IPS-18a (cell line): ENCODE measurements around the gene NOBOX.

ENCODE experiments used
- H3K27ac ChIP-seq: one replicate; pipeline ENCODE4 v1.5.1; 2013; ENCODE audit warnings: low read length
- H3K27me3 ChIP-seq: one replicate; pipeline ENCODE4 v1.6.1; 2013; ENCODE audit warnings: mild to moderate bottlenecking, low read length; ENCODE audit not compliant: control insufficient read depth, insufficient read depth
- H3K36me3 ChIP-seq: one replicate; pipeline ENCODE4 v1.6.1; 2013; ENCODE audit warnings: low read depth, low read length; ENCODE audit not compliant: control insufficient read depth
- H3K4me1 ChIP-seq: one replicate; pipeline ENCODE4 v1.6.1; 2013; ENCODE audit warnings: low read depth, low read length; ENCODE audit not compliant: control insufficient read depth
- H3K4me3 ChIP-seq: one replicate; pipeline ENCODE4 v1.5.1; 2013; ENCODE audit warnings: low read length
- H3K9ac ChIP-seq: one replicate; pipeline ENCODE4 v1.6.1; 2013; ENCODE audit warnings: mild to moderate bottlenecking, low read length, moderate library complexity
- H3K9me3 ChIP-seq: one replicate; pipeline ENCODE4 v1.6.1; 2013; ENCODE audit warnings: low read depth, low read length; ENCODE audit not compliant: control insufficient read depth

The NOBOX gene

DNA sequence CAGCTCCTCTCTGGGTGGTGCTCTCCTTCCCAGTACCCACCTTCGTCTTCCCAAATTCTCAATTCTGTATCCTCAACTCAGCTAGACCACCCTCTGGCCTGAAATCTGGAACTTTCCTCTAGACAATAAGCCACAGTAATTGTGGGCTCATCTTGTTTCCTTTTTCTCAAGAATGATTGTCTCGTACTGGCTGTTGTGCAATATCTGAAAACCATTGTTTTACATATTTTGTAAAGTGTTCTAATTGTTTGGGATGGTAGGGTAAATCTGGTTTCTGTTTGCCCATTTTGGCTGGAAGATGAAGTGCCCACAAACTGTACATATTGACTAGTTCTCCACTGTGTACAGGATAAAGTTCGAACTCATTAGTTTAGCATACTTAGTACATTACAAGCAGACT is 11.3 kb upstream of the NOBOX start:
- no peaks in the 10 kb centered on the region for H3K9me3 ChIP-seq
- H3K36me3 ChIP-seq, result no peaks in the 10 kb centered on the region
- no peak overlapping the region for H3K27ac ChIP-seq
- no peaks in the 10 kb centered on the region for H3K4me1 ChIP-seq
- no peaks in the 10 kb centered on the region for H3K27me3 ChIP-seq
- H3K4me3 ChIP-seq, result no peak overlapping the region
- no peak overlapping the region for H3K9ac ChIP-seq

DNA sequence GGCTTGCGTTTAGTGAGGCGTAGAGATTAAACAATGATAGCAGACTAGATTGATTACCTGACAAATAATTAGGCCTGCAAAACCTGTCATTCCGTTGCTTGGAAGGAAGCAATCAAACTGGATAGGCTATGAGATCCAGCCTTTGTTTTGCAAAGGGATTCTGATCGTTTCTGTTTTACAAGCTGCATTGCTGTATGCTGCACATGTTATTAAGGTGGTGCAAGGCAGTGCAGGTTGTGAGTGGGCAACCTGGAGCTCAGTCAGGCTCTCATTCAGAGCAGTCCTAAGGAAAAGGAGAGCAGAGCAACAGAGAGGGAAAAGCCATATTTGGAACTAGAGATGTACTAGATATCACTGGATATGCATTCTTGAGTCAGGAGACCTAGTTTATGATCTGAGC is 6.9 kb upstream of the NOBOX start:
- H3K4me1 ChIP-seq, result no peaks in the 10 kb centered on the region
- H3K36me3 ChIP-seq, result no peaks in the 10 kb centered on the region
- H3K9ac ChIP-seq, result no peak overlapping the region
- H3K9me3 ChIP-seq, result no peaks in the 10 kb centered on the region
- no peaks in the 10 kb centered on the region for H3K27me3 ChIP-seq
- no peak overlapping the region for H3K4me3 ChIP-seq
- no peak overlapping the region for H3K27ac ChIP-seq

DNA sequence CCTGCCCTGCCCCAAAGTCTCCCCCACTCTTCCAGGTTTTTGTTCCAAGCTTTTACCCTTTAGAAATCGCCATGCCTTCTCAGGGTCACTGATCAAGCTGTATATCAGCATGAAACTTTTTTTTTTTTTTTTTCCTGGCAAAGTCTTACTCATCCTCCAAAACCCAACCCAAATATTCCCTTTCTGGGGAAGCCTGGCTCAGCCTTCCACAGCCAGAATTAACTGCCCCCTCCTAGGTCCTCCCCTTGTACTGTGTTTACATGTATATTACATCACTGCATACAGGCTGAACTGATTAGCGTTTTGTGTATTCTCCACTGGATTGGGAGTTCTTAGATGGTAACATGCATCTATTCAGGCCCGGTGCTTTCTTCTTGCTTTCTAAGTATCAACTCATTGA is 4.6 kb upstream of the NOBOX start:
- H3K27me3 ChIP-seq, result no peaks in the 10 kb centered on the region
- no peaks in the 10 kb centered on the region for H3K4me1 ChIP-seq
- H3K9me3 ChIP-seq, result no peaks in the 10 kb centered on the region
- H3K36me3 ChIP-seq, result no peaks in the 10 kb centered on the region
- no peak overlapping the region for H3K9ac ChIP-seq
- no peak overlapping the region for H3K27ac ChIP-seq
- H3K4me3 ChIP-seq, result no peak overlapping the region

DNA sequence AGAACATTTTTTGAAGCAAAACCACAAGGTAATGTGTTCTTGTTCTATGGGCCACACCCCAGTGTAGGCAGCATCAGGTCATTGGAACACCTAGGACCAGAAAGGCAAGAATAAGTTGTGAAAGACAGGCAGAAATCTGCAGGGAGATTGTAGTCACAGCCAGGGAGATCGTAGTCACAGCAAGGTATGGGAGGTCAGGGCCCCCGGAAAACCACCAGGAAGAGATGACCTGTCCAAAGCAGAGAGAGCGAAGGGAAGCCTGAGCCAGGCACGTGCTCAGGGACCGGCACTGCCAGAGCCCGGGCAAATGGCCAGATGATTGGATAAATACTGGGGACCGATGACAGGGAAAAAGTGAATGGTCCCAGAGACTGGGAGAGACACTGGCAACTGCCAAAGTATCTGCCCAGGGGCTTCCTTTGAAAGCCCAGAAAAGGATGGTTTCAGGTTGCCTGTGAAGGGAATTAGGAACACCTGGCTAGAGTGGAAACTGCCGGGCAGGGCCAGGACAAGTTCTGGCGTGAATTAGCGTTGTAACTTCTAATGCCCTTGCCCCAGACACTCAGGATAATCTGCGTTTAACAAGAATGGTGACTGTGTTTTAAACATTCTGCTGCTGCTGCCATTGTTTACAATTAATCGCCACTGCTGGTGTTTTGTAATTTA is 3.9 kb upstream of the NOBOX start:
- Histone ChIP-seq H3K4me3 (no peak overlapping the region), H3K4me1 (no peaks in the 10 kb centered on the region), H3K27ac (no peak overlapping the region), H3K36me3 (no peaks in the 10 kb centered on the region), H3K27me3 (no peaks in the 10 kb centered on the region), H3K9me3 (no peaks in the 10 kb centered on the region), H3K9ac (no peak overlapping the region)

DNA sequence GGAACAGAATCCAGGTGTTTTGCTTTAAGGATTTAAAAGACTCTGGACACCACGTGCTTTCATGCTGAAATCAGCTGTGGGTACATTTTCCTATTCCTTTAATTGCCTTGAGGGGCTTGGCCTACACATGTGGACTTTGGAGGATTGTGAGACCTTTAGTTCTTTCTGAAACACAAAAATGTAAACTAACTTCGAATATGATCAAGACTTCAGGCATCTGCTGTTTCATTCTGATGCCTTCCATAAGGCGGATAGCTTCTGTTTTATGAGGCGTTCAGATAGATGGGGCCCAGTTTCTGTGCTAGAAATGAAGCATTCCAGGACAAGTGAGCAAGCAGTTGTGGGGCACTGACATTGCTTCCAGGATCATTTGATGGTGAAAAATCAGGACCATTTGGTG is 1.5 kb upstream of the NOBOX start:
- H3K9me3 ChIP-seq, result no peaks in the 10 kb centered on the region
- no peaks in the 10 kb centered on the region for H3K36me3 ChIP-seq
- no peaks in the 10 kb centered on the region for H3K4me1 ChIP-seq
- H3K27me3 ChIP-seq, result no peaks in the 10 kb centered on the region
- no peak overlapping the region for H3K4me3 ChIP-seq
- H3K27ac ChIP-seq, result no peak overlapping the region
- no peak overlapping the region for H3K9ac ChIP-seq

DNA sequence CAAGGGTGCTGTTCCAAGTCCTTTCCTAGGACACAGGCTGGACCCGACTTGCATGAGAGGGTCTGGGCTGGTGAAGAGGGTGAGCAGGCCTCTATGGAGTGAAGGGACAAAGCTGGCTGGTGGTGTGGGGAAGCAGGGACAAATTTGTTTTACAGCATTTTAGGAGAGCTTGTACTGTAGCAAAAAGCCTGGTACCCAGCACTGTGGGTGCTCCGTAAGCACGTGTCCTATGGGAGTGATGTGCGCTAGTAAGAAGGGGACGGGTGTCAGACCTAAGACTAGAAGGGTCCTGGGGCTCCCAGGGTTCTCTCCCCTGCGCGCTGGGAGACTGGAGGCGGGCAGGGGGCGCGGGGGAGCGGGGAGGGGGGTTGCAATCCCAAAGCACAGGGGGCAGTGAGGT is 391 bp downstream of the NOBOX start:
- no peaks in the 10 kb centered on the region for H3K4me1 ChIP-seq
- no peak overlapping the region for H3K9ac ChIP-seq
- no peaks in the 10 kb centered on the region for H3K36me3 ChIP-seq
- H3K9me3 ChIP-seq, result no peaks in the 10 kb centered on the region
- no peak overlapping the region for H3K27ac ChIP-seq
- no peaks in the 10 kb centered on the region for H3K27me3 ChIP-seq
- H3K4me3 ChIP-seq, result no peak overlapping the region

DNA sequence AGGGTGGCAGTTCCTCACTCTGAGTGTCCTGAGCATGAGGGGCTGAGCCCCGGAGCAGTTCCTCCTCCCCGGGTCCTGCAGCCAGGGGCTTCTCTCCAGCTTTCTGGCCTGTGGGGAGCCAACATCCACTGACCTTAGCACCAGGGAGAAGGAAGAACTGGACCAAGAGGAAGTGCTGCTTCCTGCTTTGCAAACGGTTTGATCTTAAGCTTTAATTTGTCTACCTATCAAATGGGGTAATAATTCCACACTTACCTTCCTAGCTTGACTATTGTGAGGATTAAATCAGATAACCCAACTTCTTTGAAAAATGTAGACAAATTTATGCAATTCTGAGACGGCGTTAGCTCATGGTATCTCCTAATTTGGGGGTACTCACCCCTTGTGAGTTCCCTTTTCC is 2.0 kb downstream of the NOBOX start:
- Histone ChIP-seq H3K36me3 (no peaks in the 10 kb centered on the region), H3K27ac (no peak overlapping the region), H3K4me3 (no peak overlapping the region), H3K9ac (no peak overlapping the region), H3K27me3 (no peaks in the 10 kb centered on the region), H3K4me1 (no peaks in the 10 kb centered on the region), H3K9me3 (no peaks in the 10 kb centered on the region)

DNA sequence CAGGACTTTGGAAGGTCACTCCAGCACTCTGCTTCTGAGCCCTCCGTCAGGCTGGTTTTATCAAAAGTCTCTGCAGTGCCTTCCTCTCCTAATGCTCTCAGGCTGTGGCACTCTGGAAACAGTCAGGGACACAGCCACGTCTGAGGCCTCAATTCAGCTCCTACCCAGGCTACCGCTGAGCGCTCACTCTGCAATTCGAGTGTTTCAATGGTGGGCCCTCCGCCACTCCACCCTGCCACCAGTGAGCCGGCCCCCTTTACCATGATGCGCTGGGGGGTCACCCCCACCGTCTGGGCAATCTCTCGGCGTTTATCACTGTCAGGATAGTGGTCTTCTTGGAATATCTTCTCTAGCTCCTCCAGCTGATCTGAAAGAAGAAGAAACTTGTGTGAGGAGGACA is 3.5 kb downstream of the NOBOX start:
- no peak overlapping the region for H3K27ac ChIP-seq
- H3K36me3 ChIP-seq, result no peaks in the 10 kb centered on the region
- H3K4me3 ChIP-seq, result no peak overlapping the region
- no peaks in the 10 kb centered on the region for H3K4me1 ChIP-seq
- no peak overlapping the region for H3K9ac ChIP-seq
- no peaks in the 10 kb centered on the region for H3K9me3 ChIP-seq
- H3K27me3 ChIP-seq, result no peaks in the 10 kb centered on the region

DNA sequence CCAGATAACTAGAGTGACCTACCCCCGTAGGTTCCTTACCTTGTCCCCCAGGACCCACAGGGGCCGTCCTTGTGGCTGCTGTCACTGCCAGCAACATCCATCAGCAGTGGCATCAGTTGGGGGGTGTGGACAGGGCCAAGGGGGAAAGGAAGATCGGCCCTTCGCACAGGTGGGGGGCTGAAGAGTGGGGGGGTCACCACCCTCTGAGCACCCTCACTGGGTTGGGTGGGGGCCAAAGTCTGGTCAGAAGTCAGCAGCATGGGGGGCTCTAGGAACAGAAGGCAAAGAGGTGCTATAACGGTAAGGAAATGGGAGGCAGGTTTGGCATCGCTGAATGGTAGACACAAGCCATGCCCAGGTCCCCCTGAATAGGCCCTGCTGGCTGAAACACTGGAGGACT is 4.6 kb downstream of the NOBOX start:
- Histone ChIP-seq H3K9ac (no peak overlapping the region), H3K4me3 (no peak overlapping the region), H3K27ac (no peak overlapping the region), H3K27me3 (no peaks in the 10 kb centered on the region), H3K36me3 (no peaks in the 10 kb centered on the region), H3K9me3 (no peaks in the 10 kb centered on the region), H3K4me1 (no peaks in the 10 kb centered on the region)

DNA sequence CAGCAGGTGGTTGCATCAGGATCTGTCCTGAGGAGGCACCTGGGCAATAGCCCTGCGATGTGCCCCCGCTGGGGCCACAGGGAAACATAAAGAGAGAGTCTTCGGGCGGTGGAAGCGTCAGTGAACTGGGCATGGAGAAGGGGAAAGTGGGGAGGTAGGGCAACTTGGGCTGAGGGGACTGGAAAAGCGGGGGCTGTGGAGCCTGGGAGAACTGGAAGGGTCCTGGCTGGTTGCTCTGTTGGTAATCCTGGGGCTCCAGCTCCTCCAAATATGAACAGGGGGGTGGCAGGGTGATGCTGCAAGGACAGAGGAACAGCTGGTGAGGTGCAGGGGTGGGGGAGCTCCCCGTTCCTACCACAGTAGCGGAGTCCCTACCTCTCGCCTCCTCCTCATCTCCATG is 5.2 kb downstream of the NOBOX start:
- Histone ChIP-seq H3K36me3 (no peaks in the 10 kb centered on the region), H3K27ac (no peak overlapping the region), H3K4me3 (no peak overlapping the region), H3K27me3 (no peaks in the 10 kb centered on the region), H3K4me1 (no peaks in the 10 kb centered on the region), H3K9ac (no peak overlapping the region), H3K9me3 (no peaks in the 10 kb centered on the region)

DNA sequence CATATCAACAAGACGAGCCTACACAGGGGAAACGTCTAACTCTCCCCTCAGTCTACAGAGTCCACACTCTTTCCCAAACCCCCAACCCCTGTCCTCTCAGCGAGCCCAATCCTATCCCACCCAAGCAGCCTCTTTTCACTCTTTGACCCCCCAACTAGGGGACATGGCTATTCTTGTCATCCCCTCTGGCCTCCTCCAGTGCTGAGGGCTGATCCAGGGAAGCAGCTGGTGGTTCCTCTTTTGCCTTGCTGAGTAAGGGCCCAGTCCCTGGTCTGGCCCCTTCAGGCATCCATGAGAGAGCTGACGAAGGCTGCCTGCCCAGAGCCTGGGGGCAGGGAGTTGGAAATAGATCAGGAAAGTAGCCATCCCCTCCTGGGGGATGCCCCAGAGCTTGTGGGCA is 6.4 kb downstream of the NOBOX start:
- Histone ChIP-seq H3K4me1 (no peaks in the 10 kb centered on the region), H3K36me3 (no peaks in the 10 kb centered on the region), H3K4me3 (no peak overlapping the region), H3K9ac (no peak overlapping the region), H3K27me3 (no peaks in the 10 kb centered on the region), H3K9me3 (no peaks in the 10 kb centered on the region), H3K27ac (no peak overlapping the region)

DNA sequence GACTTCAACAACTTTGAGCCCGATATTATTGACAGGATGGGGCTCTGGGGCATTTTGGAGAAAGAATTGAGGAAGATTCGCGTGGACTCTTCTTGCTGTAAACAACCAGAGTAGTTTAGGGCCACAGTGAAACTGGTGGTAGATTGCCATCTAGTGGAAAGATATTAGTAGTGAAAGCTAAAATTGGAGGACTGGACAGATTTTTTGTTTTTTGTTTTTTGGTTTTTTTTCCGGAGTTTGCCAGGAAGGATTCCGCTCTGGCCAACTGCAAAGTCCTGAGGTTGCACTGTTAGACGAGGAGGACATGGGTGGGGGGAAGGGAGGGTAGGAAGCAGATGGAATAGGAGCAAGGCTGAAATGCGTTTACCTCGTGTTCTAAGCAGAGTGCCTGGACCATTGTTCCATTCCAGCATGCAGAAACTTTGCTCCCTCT is 11.7 kb downstream of the NOBOX start:
- no peaks in the 10 kb centered on the region for H3K9me3 ChIP-seq
- no peak overlapping the region for H3K27ac ChIP-seq
- no peak overlapping the region for H3K9ac ChIP-seq

More for the DNA sequence above, 11.7 kb downstream of the NOBOX start:
- no peak overlapping the region for H3K4me3 ChIP-seq
- peaks cover 12% of the 10 kb centered on the region for H3K4me1 ChIP-seq
- no peaks in the 10 kb centered on the region for H3K27me3 ChIP-seq
- H3K36me3 ChIP-seq, result no peaks in the 10 kb centered on the region
